ENCODE data around the gene IBA57. TPM values are rescaled to one million over a fixed set of nuclear protein-coding genes. Genes with fewer than 3 reads are reported as not detected.

IBA57 gene
- polyA plus RNA-seq, 1 donor (not counting 4 experiments of a cell fraction or from before 2014, with no cell fraction given) = 1.5 TPM

DNA sequence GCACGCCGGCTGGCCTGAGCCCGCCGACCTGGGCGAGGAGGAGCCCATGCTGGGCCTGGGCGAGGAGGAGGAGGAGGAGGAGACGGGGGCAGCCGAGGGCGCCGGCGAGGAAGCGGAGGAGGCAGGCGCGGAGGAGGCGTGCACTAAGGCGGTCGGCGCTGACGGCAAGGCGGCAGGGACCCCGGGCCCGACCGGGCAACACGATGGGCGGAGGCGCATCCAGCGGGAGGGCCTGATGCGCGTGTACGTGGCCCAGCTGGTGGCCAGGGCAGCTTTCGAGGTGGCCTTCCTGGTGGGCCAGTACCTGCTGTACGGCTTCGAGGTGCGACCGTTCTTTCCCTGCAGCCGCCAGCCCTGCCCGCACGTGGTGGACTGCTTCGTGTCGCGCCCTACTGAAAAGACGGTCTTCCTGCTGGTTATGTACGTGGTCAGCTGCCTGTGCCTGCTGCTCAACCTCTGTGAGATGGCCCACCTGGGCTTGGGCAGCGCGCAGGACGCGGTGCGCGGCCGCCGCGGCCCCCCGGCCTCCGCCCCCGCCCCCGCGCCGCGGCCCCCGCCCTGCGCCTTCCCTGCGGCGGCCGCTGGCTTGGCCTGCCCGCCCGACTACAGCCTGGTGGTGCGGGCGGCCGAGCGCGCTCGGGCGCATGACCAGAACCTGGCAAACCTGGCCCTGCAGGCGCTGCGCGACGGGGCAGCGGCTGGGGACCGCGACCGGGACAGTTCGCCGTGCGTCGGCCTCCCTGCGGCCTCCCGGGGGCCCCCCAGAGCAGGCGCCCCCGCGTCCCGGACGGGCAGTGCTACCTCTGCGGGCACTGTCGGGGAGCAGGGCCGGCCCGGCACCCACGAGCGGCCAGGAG is 7.2 kb upstream of the IBA57 start:
- H3K4me3 ChIP-seq (ENCODE audit: control insufficient read depth in 2 of 3, extremely low read depth in 1 of 3, insufficient read depth in 2 of 3, low read depth in 1 of 3, low read length in 3 of 3) = no peak overlapping the region
- H3K36me3 ChIP-seq (ENCODE audit: control insufficient read depth in 2 of 2, extremely low read depth in 1 of 2, insufficient read depth in 2 of 2, low read length in 2 of 2) = no peaks in the 10 kb centered on the region
- peaks cover 42% of the 10 kb centered on the region for H3K4me1 ChIP-seq (ENCODE audit: control insufficient read depth, extremely low read depth, insufficient read depth, low read length)
- no peak overlapping the region for H3K4me2 ChIP-seq (ENCODE audit: control insufficient read depth, extremely low read depth, insufficient read depth, low read depth, low read length)
- H3K79me2 ChIP-seq (ENCODE audit: control insufficient read depth, insufficient read depth, low read length) = no peaks in the 10 kb centered on the region
- H3K27me3 ChIP-seq (ENCODE audit: control insufficient read depth, extremely low read depth, insufficient read depth, low read length) = no peaks in the 10 kb centered on the region
- H3K9me1 ChIP-seq (ENCODE audit: control insufficient read depth, extremely low read depth, insufficient read depth, low read length) = no peaks in the 10 kb centered on the region
- no peak for DNase-seq (ENCODE audit: low read depth, low spot score)
- TF ChIP-seq, protein P1, sequence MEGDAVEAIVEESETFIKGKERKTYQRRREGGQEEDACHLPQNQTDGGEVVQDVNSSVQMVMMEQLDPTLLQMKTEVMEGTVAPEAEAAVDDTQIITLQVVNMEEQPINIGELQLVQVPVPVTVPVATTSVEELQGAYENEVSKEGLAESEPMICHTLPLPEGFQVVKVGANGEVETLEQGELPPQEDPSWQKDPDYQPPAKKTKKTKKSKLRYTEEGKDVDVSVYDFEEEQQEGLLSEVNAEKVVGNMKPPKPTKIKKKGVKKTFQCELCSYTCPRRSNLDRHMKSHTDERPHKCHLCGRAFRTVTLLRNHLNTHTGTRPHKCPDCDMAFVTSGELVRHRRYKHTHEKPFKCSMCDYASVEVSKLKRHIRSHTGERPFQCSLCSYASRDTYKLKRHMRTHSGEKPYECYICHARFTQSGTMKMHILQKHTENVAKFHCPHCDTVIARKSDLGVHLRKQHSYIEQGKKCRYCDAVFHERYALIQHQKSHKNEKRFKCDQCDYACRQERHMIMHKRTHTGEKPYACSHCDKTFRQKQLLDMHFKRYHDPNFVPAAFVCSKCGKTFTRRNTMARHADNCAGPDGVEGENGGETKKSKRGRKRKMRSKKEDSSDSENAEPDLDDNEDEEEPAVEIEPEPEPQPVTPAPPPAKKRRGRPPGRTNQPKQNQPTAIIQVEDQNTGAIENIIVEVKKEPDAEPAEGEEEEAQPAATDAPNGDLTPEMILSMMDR (optimal IDR thresholded peaks at IDR 0.05 in 1 of 3, IDR thresholded peaks at IDR 0.05 in 1 of 3, conservative IDR thresholded peaks at IDR 0.05 in 1 of 3; ENCODE audit: extremely low read depth in 1 of 3, insufficient read depth in 2 of 3, low read length in 3 of 3) = no peak
- no peak for TF ChIP-seq EZH2 (IDR thresholded peaks at IDR 0.05; ENCODE audit: low read length)
- FAIRE-seq = no peak
- no peak overlapping the region for H2AFZ ChIP-seq (ENCODE audit: control insufficient read depth, low read length)
- H3K27ac ChIP-seq (ENCODE audit: control insufficient read depth, insufficient read depth, low read length) = no peak overlapping the region
- H3K9ac ChIP-seq (ENCODE audit: control insufficient read depth, extremely low read depth, insufficient read depth, low read length) = no peak overlapping the region
- dilution Hi-C loops (cut with MboI; ENCODE audit: extremely low pct_ligation_motif_present, low sequenced_read_pairs) = no loop called here
- H4K20me1 ChIP-seq (ENCODE audit: control insufficient read depth, extremely low read depth, insufficient read depth, low read length) = no peaks in the 10 kb centered on the region
- no peaks in the 10 kb centered on the region for H3K9me3 ChIP-seq (ENCODE audit: control insufficient read depth, low read depth, low read length)

DNA sequence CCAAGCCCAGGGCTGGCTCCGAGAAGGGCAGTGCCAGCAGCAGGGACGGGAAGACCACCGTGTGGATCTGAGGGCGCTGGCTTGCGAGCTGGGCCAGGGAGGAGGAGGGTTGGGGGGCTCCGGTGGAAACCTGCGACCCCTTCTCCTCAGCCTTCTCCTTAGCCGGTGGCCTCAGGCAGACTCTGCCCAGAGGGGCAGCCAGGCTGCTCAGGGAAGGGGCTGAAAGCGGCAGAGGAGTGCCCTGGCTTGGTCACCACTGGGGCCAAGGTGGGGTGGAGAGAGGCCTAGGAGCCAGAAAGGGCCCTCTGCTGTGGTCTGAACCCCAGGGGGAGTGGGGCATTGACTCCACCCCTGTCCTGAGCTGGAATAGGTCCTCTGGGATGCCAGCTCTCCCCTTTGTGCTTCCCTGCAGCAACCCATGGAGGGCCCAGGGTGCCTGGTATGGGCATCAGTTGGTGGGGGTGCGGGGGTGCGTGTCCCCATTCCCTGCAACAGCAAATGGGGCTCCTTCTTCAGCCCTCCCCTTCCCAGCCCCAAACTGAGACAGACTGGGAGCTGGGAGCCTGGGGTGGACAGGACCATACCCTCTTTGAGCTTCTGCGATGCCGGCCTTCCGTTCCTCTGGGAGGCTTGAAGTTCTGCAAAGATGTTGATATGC is 6.5 kb upstream of the IBA57 start:
- H3K79me2 ChIP-seq (ENCODE audit: control insufficient read depth, insufficient read depth, low read length) = no peaks in the 10 kb centered on the region
- dilution Hi-C loops (cut with MboI; ENCODE audit: extremely low pct_ligation_motif_present, low sequenced_read_pairs) = no loop called here
- peaks cover 47% of the 10 kb centered on the region for H3K4me1 ChIP-seq (ENCODE audit: control insufficient read depth, extremely low read depth, insufficient read depth, low read length)
- H3K9me1 ChIP-seq (ENCODE audit: control insufficient read depth, extremely low read depth, insufficient read depth, low read length) = no peaks in the 10 kb centered on the region
- no peaks in the 10 kb centered on the region for H3K9me3 ChIP-seq (ENCODE audit: control insufficient read depth, low read depth, low read length)
- FAIRE-seq (no peak), DNase-seq (ENCODE audit: low read depth, low spot score) (no peak)
- TF ChIP-seq, protein P1 (optimal IDR thresholded peaks at IDR 0.05 in 1 of 3, IDR thresholded peaks at IDR 0.05 in 1 of 3, conservative IDR thresholded peaks at IDR 0.05 in 1 of 3; ENCODE audit: extremely low read depth in 1 of 3, insufficient read depth in 2 of 3, low read length in 3 of 3) = no peak
- no peak for TF ChIP-seq EZH2 (IDR thresholded peaks at IDR 0.05; ENCODE audit: low read length)
- H3K9ac ChIP-seq (ENCODE audit: control insufficient read depth, extremely low read depth, insufficient read depth, low read length) = no peak overlapping the region
- no peaks in the 10 kb centered on the region for H4K20me1 ChIP-seq (ENCODE audit: control insufficient read depth, extremely low read depth, insufficient read depth, low read length)
- no peak overlapping the region for H3K4me2 ChIP-seq (ENCODE audit: control insufficient read depth, extremely low read depth, insufficient read depth, low read depth, low read length)
- no peaks in the 10 kb centered on the region for H3K36me3 ChIP-seq (ENCODE audit: control insufficient read depth in 2 of 2, extremely low read depth in 1 of 2, insufficient read depth in 2 of 2, low read length in 2 of 2)
- H2AFZ ChIP-seq (ENCODE audit: control insufficient read depth, low read length) = no peak overlapping the region
- no peak overlapping the region for H3K4me3 ChIP-seq (ENCODE audit: control insufficient read depth in 2 of 3, extremely low read depth in 1 of 3, insufficient read depth in 2 of 3, low read depth in 1 of 3, low read length in 3 of 3)
- H3K27me3 ChIP-seq (ENCODE audit: control insufficient read depth, extremely low read depth, insufficient read depth, low read length) = no peaks in the 10 kb centered on the region
- H3K27ac ChIP-seq (ENCODE audit: control insufficient read depth, insufficient read depth, low read length) = no peak overlapping the region

All from keratinocyte (primary cell).